Right atrium auricular region (tissue), 2 donors: ENCODE data around the gene KIAA1958. TPM values are rescaled to one million over a fixed set of nuclear protein-coding genes. Genes with fewer than 3 reads are reported as not detected.
A peak's percentile ranks its signal among the peaks of the same experiment; 100 is the strongest.

Experiments
- DNase-seq: peaks from one replicate; pipeline ENCODE4 v3.0.0-alpha.2; 2019; ENCODE audit warnings: low spot score
- H3K27ac ChIP-seq, 2 donors: fragments of 200-600 bp; sonication (generic); 1 replicate in 1 of 2; 2 replicates in 1 of 2; pipeline ENCODE4 v1.5.1; 2016 to 2019
- H3K27me3 ChIP-seq, 2 donors: fragments of 200-600 bp; sonication (generic); one replicate each; pipeline versions ENCODE4 v1.5.1 to v1.6.0; 2017 to 2019
- H3K36me3 ChIP-seq: fragments of 200-600 bp; sonication (generic); one replicate; pipeline ENCODE4 v1.5.1; 2016
- H3K4me1 ChIP-seq, 2 donors: fragments of 200-600 bp; sonication (generic); one replicate each; pipeline versions ENCODE4 v1.5.1 to v1.6.0; 2017 to 2019
- H3K4me3 ChIP-seq, 2 donors: fragments of 200-600 bp; sonication (generic); 1 replicate in 1 of 2; 2 replicates in 1 of 2; pipeline ENCODE4 v1.5.1; 2017 to 2019; ENCODE audit warnings: mild to moderate bottlenecking in 1 of 2, moderate library complexity in 1 of 2
- H3K9me3 ChIP-seq, 2 donors: fragments of 200-600 bp; sonication (generic); one replicate each; pipeline ENCODE4 v1.5.1; 2019
- total RNA-seq, 2 donors: library from RNA; depleted of rRNA; stranded (reverse); fragments of >200 nt; gene quantifications; one replicate each; pipeline ENCODE4 v1.1.0, GENCODE V29; 2016
- TF ChIP-seq, protein P1 (sequence below), 2 donors: fragments of 200-600 bp; sonication (generic); IDR thresholded peaks; one replicate each; pipeline ENCODE4 v1.5.1; 2019; ENCODE audit warnings: antibody characterized with exemption in 2 of 2

Gene KIAA1958
- total RNA-seq, 2 donors from 2014 or later = 1.9 to 4.1 TPM

DNA sequence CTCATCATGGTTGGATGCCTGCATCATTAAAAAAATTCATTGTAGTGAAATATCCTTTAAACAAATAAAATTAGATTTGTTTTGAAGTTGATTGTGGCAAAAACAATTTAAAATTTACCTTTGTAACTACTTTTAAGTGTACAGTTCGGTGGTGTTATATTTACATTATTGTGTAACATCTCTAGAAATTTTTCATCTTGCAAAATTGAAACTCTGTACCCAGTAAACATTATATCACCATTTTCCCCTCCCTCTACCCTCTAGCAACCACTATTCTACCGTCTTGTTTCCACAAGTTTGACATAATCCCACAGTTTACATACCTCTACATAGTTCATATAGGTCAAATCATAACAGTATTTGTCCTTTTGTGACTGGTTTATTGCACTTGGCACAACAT lies 2.0 kb upstream of the KIAA1958 start:
- no peak overlapping the region for H3K4me3 ChIP-seq
- H3K27ac ChIP-seq = no peak overlapping the region
- no peaks in the 10 kb centered on the region for H3K27me3 ChIP-seq
- H3K9me3 ChIP-seq = no peaks in the 10 kb centered on the region
- TF ChIP-seq, protein P1, sequence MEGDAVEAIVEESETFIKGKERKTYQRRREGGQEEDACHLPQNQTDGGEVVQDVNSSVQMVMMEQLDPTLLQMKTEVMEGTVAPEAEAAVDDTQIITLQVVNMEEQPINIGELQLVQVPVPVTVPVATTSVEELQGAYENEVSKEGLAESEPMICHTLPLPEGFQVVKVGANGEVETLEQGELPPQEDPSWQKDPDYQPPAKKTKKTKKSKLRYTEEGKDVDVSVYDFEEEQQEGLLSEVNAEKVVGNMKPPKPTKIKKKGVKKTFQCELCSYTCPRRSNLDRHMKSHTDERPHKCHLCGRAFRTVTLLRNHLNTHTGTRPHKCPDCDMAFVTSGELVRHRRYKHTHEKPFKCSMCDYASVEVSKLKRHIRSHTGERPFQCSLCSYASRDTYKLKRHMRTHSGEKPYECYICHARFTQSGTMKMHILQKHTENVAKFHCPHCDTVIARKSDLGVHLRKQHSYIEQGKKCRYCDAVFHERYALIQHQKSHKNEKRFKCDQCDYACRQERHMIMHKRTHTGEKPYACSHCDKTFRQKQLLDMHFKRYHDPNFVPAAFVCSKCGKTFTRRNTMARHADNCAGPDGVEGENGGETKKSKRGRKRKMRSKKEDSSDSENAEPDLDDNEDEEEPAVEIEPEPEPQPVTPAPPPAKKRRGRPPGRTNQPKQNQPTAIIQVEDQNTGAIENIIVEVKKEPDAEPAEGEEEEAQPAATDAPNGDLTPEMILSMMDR (IDR thresholded peaks at IDR 0.05) = no peak
- DNase-seq = no peak
- peaks cover 0 to 12% of the 10 kb centered on the region in 2 donors for H3K4me1 ChIP-seq
- no peaks in the 10 kb centered on the region for H3K36me3 ChIP-seq

DNA sequence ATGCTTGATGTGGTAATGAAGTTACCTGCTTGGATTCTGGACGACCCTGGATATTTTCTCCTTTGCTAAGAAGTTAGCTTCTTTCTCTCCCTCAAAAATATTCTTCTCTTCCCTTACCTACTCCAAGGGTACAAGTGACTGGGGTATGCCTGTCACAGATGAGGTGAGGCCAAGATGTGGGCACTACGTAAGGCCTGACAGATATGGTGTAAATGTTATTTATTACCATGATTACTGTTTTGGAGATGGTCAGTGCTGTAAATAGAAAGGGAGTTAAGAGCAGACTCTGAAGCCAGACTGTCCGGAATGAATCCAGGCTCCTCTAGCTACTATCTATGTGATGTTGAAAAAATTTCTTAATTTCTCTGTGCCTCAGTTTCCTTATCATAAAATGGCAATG lies 1.1 kb upstream of the KIAA1958 start:
- H3K36me3 ChIP-seq = no peaks in the 10 kb centered on the region
- TF ChIP-seq, protein P1 (IDR thresholded peaks at IDR 0.05) = no peak
- no peaks in the 10 kb centered on the region for H3K27me3 ChIP-seq
- H3K27ac ChIP-seq = no peak overlapping the region
- DNase-seq = no peak
- H3K9me3 ChIP-seq = no peaks in the 10 kb centered on the region
- H3K4me1 ChIP-seq = peaks cover 0 to 12% of the 10 kb centered on the region in 2 donors
- no peak overlapping the region for H3K4me3 ChIP-seq

DNA sequence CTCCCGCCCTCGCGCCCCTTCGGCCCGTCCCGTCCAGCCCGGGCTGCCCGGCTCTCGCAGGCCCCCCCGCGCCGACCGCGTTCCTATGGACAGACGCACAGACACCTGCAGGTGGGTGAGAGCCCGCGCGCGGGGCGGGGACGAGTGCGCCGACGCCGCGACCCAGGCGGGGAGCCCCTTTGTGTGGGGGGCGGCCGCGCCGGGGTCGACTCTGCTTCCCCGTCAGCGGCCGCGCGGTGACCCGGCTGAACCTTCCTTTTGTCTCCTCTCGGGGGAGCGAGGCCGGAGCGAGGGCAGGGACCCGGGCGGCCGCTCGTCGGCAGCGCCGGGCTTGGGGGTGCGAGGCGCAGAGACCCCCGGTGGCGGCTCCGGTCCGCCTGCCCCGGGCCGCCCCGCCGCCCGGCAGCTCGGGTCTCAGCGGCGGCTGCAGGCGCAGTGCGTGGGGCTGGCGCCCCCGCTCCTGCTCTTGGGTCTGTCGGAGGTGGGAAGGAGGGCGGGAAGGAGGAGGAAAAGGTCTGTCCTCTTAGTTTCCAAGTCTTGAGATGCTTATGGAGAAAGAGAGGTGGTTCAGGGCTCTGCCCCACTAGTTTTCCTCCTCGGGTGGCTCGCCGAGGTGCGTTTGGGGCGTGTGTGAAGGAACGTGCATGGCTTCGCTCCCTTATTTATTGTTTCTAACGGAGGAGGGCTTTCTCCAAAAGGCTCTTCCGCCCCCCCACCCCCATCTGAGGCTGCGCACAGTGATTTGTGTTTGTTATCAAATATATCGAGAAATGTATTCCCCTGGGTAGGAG lies 576 bp downstream of the KIAA1958 start:
- TF ChIP-seq, protein P1 (IDR thresholded peaks at IDR 0.05) = no peak
- no peak for DNase-seq

DNA sequence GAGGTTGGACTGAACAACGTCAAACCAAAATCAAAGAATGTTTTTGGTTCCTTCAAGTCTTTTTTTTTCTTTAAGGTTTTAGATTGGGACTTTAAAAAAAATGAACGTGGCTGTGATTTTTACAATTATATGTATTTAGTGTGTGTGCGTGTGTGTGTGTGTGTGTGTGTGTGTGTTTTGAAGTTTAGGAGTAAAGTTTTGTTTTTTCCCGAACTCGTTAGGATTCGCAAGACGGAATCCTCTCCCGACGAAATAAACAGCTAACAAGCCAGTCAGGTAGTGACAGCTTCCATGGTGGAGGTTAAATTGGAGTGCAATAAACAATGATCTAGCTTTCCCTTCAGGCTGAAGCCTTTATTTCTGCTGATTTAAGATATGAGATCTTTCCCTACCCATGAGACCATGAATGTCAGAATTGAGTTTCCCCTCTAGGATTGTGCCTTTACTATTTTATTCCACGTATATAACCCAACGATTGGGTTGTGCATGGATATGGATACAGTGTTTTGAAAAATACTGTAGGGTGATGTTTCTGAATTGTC lies 1.2 kb downstream of the KIAA1958 start:
- no peaks in the 10 kb centered on the region for H3K27me3 ChIP-seq
- TF ChIP-seq, protein P1 (IDR thresholded peaks at IDR 0.05) = no peak
- peaks cover 0 to 12% of the 10 kb centered on the region in 2 donors for H3K4me1 ChIP-seq
- H3K9me3 ChIP-seq = no peaks in the 10 kb centered on the region
- peak overlapping the region; percentile 84 to 96 for H3K4me3 ChIP-seq
- no peaks in the 10 kb centered on the region for H3K36me3 ChIP-seq
- H3K27ac ChIP-seq = peak overlapping the region; percentile 62 to 75
- DNase-seq = no peak

More for the DNA sequence above, 576 bp downstream of the KIAA1958 start:
- peaks cover 0 to 12% of the 10 kb centered on the region in 2 donors for H3K4me1 ChIP-seq
- H3K4me3 ChIP-seq = peak overlapping the region; percentile 84 to 96
- H3K27me3 ChIP-seq = no peaks in the 10 kb centered on the region
- H3K9me3 ChIP-seq = no peaks in the 10 kb centered on the region
- no peaks in the 10 kb centered on the region for H3K36me3 ChIP-seq
- peak overlapping the region; percentile 62 to 75 for H3K27ac ChIP-seq

DNA sequence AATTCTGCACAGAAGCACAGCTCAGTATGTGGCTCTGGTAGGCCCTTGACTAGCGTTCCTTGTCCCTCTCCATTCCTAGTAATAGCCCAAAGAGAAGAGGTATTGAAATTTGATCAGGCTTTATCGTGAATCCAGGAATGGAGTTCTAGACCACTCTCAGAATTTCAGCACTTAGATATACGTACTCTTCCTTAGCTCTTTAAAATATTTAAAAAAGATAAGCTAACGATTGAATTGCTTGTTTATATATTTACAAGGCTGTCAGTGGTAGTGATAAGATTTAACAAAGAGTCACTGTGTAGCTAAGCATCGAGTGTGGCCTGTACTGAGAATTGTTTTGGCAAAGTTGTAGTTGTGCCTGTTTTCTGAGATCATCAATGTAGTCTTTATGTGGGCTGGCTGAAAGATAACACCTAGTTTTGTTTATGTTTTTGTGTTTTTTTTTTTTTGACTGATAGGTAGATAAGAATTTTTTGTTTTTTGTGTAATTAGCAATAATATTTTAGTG lies 2.5 kb downstream of the KIAA1958 start:
- Histone ChIP-seq H3K4me1 (peaks cover 0 to 12% of the 10 kb centered on the region in 2 donors), H3K27ac (no peak overlapping the region), H3K4me3 (no peak overlapping the region), H3K9me3 (peaks cover 0 to 8% of the 10 kb centered on the region in 2 donors), H3K36me3 (no peaks in the 10 kb centered on the region), H3K27me3 (no peaks in the 10 kb centered on the region)
- TF ChIP-seq, protein P1 (IDR thresholded peaks at IDR 0.05) = no peak
- no peak for DNase-seq
